Measurements from ENCODE around the gene RBMS3.
"Not testable (repeated sequence)": the region's sequence is repeated elsewhere in the genome, so short reads cannot be mapped to it uniquely, and the experiment has no call there.

RBMS3 gene

GRCh38 chr3:29440413-29441305 lies 159.8 kb downstream of the RBMS3 start:
- no peak for DNase-seq

GRCh38 chr3:29441422-29441821 lies 160.6 kb downstream of the RBMS3 start:
- DNase-seq = no peak

- DNase-seq = no peak
These were observed 167.2 kb downstream of the RBMS3 start for GRCh38 chr3:29447946-29448627.

- DNase-seq = no peak
These were observed 171.0 kb downstream of the RBMS3 start for GRCh38 chr3:29451920-29452319.

GRCh38 chr3:29452934-29453283 lies 172.0 kb downstream of the RBMS3 start:
- DNase-seq = no peak

GRCh38 chr3:29453284-29454001 lies 172.6 kb downstream of the RBMS3 start:
- no peak for DNase-seq

GRCh38 chr3:29454161-29454611 lies 173.3 kb downstream of the RBMS3 start:
- DNase-seq = no peak

GRCh38 chr3:29456901-29457300 lies 176.0 kb downstream of the RBMS3 start:
- no peak for DNase-seq

GRCh38 chr3:29463304-29463703 lies 182.4 kb downstream of the RBMS3 start:
- no peak for DNase-seq

GRCh38 chr3:29465836-29466235 lies 185.0 kb downstream of the RBMS3 start:
- no peak for DNase-seq

- DNase-seq = no peak
These were observed 185.6 kb downstream of the RBMS3 start for GRCh38 chr3:29466442-29466841.

- DNase-seq = no peak
These were observed 187.3 kb downstream of the RBMS3 start for GRCh38 chr3:29468187-29468586.

- not testable (repeated sequence) for DNase-seq
These were observed 192.8 kb downstream of the RBMS3 start for GRCh38 chr3:29473481-29474170.

- DNase-seq = no peak
These were observed 194.5 kb downstream of the RBMS3 start for GRCh38 chr3:29475305-29475840.

GRCh38 chr3:29475854-29476253 lies 195.0 kb downstream of the RBMS3 start:
- DNase-seq = no peak

GRCh38 chr3:29478611-29479010 lies 197.7 kb downstream of the RBMS3 start:
- no peak for DNase-seq

- no peak for DNase-seq
These were observed 200.4 kb downstream of the RBMS3 start for GRCh38 chr3:29481249-29481648.

- DNase-seq = no peak
These were observed 201.3 kb downstream of the RBMS3 start for GRCh38 chr3:29481969-29482767.

- no peak for DNase-seq
These were observed 203.8 kb downstream of the RBMS3 start for GRCh38 chr3:29484633-29485032.

- no peak for DNase-seq
These were observed 205.2 kb downstream of the RBMS3 start for GRCh38 chr3:29486096-29486495.

GRCh38 chr3:29486917-29487316 lies 206.0 kb downstream of the RBMS3 start:
- DNase-seq = no peak

GRCh38 chr3:29488922-29489321 lies 208.1 kb downstream of the RBMS3 start:
- no peak for DNase-seq

Measured in activated naive CD4-positive, alpha-beta T cell (primary cell).